NCI-H526 treated with DMSO at 0.1 percent for 48 hours (cell line): ENCODE results near the gene TSFM.
"Not testable (repeated sequence)": the region's sequence is repeated elsewhere in the genome, so short reads cannot be mapped to it uniquely, and the experiment has no call there.

Experiments used
- DNase-seq: peaks from one replicate; lab custom pipeline; 2025; lab: John Stamatoyannopoulos, UW

The TSFM gene

GRCh38 chr12:57763881-57764661 is 18.5 kb upstream of the TSFM start:
- no peak for DNase-seq

DNA sequence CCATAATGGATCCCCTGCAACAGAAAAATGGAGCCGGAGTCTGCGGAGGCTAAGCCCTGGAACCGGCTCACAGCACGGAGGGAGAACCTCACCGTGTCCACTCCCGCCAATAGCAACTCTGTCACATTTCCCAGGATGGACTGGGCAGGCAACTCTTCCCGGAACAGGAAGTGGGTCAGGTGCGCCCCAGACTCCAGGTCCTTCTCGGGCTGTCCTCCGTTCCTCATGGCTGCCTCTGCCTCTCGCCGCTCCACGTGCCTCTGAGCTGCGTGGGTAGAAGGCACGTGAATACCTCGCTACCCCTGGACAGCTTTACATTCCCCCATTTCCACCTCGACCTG is 18.0 kb upstream of the TSFM start:
- no peak for DNase-seq

- peak; percentile 21 for DNase-seq
Observed at GRCh38 chr12:57765003-57765697, 17.4 kb upstream of the TSFM start.

- DNase-seq: no peak
Observed at GRCh38 chr12:57765698-57766463, 16.7 kb upstream of the TSFM start.

- DNase-seq: peak; percentile 13
Observed at GRCh38 chr12:57766464-57767304, 15.9 kb upstream of the TSFM start, which contains the start of gene CYP27B1. Gene CYP27B1, minus strand, starts transcription at chr12:57767078. Its CDS starts 37 bp downstream, at chr12:57767041.

DNA sequence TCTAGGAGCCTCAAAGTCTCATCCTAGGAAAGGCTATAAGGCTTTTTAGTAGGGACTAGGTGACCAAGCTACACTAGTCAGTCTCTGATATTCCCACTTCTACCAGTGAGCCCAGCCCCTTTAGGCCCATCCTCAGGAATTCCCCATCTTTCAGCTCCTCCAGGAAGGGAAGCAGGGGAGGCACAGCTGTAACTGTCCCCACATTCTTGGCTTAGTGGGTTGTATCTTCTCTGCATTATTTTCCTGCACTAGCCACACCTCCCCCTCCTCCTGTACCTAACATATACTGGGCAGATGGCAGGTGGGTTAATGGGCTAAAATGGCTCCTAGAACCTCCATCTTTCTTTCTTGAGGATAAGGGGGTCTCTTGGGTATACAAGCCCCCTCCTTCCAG is 15.3 kb upstream of the TSFM start:
- no peak for DNase-seq

GRCh38 chr12:57767876-57768275 is 14.7 kb upstream of the TSFM start:
- no peak for DNase-seq

DNA sequence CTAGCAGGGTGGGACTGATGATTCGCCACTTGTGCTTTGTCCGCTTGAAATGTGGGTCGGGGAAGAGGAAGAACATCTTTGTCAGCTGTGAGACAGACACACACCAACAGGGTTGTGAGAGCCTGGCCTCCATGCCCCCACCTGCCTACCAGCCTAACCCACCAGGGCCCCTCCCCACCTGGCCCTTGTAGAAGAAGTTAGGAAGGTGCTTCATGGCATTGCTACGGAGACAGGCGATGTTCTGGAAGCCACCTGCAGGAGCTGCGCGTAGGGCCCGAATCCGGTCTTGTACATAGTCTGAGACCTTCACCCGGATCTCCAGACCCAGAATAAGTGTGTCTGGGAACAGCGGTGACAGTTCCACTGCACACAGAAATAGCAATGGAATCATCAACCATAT is 13.0 kb upstream of the TSFM start:
- no peak for DNase-seq

GRCh38 chr12:57770734-57771133 is 11.9 kb upstream of the TSFM start:
- DNase-seq: no peak

GRCh38 chr12:57771236-57771872 is 11.2 kb upstream of the TSFM start:
- peak; percentile 88 for DNase-seq

- peak; percentile 91 for DNase-seq
Observed at GRCh38 chr12:57771873-57772428, 10.6 kb upstream of the TSFM start, which contains the start of gene METTL1. Gene METTL1, minus strand, starts transcription at chr12:57772105. Its CDS starts 22 bp downstream, at chr12:57772083.

GRCh38 chr12:57772429-57773322 is 9.9 kb upstream of the TSFM start, which contains the start of gene EEF1AKMT3:
Gene EEF1AKMT3, plus strand, starts transcription at chr12:57772614. Its CDS starts 111 bp downstream, at chr12:57772725.
- DNase-seq: no peak

GRCh38 chr12:57774634-57775033 is 8.0 kb upstream of the TSFM start:
- not testable (repeated sequence) for DNase-seq

DNA sequence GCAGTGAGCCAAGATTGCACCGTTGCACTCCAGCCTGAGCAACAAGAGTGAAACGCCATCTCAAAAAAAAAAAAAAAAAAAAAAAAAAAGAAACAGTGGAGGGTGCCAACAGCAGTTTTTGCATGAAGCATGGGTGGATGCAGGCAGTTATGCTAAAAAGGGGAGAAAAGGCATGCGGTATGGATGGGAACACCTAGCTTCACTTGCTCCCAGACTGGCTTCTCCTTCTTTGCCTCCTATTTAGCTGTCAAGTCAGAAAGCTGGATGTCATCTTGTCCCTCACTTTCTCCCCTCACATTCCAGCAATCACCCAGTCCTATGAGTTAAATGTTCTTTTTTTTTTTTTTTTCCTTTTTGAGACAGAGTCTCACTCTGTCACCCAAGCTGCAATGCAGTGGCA is 7.5 kb upstream of the TSFM start:
- no peak for DNase-seq

DNA sequence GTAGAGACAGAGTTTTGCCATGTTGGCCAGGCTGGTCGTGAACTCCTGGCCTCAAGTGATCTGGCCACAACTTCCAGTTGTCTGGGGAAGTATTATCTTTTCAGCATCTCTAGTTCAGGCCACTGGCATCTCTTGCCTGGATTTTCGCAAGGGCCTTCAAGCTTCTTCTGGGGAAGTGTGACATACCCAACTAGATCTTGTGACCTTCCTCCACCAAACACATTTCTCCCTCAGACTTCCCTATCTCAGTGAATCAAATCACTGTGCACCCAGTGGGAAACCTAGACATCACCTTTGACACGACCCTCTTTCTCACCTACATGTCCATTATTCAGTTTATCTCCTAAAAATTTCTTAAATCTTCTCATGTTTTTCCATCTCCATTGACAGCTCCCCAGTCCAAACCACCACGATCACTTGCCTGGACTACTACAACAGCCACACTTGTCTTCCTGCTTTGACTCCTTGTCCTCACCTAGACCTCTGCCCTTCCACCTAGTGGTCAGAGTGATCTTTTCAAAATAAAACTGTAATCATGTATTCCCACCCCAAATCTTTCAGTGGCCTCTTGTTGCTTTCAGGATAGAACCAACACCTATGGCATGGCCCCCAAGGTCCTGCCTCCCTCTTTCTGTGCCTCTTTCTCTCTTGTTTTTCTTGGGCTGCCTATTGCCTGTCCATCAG is 6.9 kb upstream of the TSFM start:
- no peak for DNase-seq

- no peak for DNase-seq
Observed at GRCh38 chr12:57776247-57776587, 6.4 kb upstream of the TSFM start.

- no peak for DNase-seq
Observed at GRCh38 chr12:57777367-57777766, 5.2 kb upstream of the TSFM start.

DNA sequence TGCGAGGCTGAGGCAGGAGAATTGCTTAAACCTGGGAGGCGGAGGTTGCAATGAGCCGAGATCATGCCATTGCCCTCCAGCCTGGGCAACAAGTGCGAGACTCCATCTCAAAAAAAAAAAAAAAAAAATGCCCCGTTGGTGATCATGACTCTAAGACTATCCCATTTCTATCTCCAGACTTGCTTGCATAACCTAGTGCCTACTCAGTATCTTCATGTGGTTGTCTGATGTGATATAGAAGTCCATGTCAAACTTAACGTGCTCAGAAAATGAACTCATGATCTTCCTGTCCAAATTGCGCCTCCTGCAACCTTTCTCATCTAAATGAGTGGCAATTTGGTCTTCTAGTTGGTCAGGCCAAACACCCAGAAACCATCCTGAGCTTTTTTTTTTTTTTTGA is 4.7 kb upstream of the TSFM start:
- no peak for DNase-seq

DNA sequence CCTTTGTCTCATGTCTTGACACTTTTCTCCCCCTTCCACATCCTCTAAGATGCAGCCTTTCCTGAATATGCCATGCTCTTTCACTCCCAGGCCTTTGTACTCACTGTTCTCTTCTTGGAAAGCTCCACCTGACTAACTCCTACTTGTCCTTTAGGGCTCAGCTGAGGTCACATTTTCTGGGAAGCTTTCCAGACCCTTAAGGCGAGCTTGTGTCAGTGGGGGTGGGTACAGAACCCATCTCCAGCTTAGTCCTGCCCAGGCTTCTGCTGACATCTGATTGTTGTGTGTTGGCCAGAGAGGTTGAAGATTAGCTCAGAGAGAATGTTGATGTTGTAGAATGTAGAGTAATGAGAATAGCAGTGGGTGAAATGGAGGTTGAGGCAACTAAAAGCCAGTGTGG is 2.9 kb upstream of the TSFM start:
- no peak for DNase-seq
